PFSK-1 (cell line): Measurements from ENCODE around the gene HOXA2.

ENCODE experiments used
- FOXP2 ChIP-seq: optimal IDR thresholded peaks from 2 replicates; pipeline ENCODE3; 2011; ENCODE audit warnings: borderline replicate concordance, control low read depth, inconsistent platforms; ENCODE audit not compliant: insufficient read depth; ENCODE audit errors: extremely low read length, extremely low read depth
- POLR2AphosphoS5 ChIP-seq: IDR thresholded peaks from 2 replicates; pipeline ENCODE4 v1.6.1; 2012; ENCODE audit warnings: low read depth, mild to moderate bottlenecking, control low read depth, low read length, moderate library complexity
- SIN3A ChIP-seq: IDR thresholded peaks from 2 replicates; pipeline ENCODE4 v1.6.1; 2012; ENCODE audit warnings: mild to moderate bottlenecking, low read length, moderate library complexity, borderline replicate concordance; ENCODE audit not compliant: insufficient read depth
- TAF1 ChIP-seq: IDR thresholded peaks from 2 replicates; pipeline ENCODE4 v1.6.1; 2012; ENCODE audit warnings: low read length, control low read depth, borderline replicate concordance; ENCODE audit not compliant: insufficient read depth
- TF ChIP-seq, protein P1 (sequence below), 2 experiments: IDR thresholded peaks; 2 replicates each; pipeline versions ENCODE4 v1.6.1 to v1.8.0; 2011 to 2012; ENCODE audit warnings: low read depth in 2 of 2, low read length in 2 of 2, control low read depth in 1 of 2, inconsistent platforms in 1 of 2, mild to moderate bottlenecking in 1 of 2, moderate library complexity in 1 of 2; ENCODE audit not compliant: insufficient read depth in 1 of 2

Gene HOXA2

DNA sequence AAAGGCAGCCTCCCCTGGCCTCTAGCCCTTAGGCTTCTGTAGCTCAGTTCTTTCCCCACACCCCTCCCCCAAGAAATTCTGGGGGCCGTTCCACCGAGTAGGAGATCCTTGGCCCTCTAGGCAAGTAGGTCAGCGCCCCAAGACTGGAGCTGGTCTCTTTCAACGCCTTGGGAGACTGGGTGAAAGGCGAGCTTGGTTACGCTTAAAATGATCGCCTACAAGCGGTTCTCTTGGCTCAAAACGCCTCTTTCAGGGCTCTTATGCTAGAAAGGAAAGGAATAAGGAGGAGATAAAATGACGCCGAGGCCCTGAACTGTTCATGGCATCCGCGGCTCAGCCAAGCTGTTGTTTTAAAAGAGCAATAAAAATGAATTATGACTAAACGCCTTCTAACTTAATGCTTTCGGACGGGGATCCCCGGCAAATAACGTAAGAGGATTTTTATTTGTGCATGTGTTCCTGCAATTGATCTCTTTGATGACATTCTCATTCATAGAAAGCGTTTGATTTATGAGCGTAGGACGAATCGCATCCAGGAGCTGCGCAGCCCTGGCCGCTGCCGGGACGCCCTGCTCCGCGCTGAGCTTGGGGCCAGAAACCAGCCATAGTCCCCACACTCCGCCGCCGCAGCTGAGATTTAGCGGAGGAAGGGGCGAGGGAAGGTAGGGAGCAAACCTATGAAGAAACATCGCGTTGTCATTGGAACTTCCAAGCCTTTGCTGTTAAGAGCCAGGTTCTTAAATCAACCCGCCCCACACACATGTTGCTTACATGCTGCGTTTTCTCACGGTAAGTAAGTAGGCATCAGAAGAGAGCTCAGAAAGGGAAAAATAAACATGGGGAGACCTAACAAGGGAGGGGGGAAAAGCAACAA is 3.7 kb downstream of the HOXA2 start:
- TF ChIP-seq, protein P1, sequence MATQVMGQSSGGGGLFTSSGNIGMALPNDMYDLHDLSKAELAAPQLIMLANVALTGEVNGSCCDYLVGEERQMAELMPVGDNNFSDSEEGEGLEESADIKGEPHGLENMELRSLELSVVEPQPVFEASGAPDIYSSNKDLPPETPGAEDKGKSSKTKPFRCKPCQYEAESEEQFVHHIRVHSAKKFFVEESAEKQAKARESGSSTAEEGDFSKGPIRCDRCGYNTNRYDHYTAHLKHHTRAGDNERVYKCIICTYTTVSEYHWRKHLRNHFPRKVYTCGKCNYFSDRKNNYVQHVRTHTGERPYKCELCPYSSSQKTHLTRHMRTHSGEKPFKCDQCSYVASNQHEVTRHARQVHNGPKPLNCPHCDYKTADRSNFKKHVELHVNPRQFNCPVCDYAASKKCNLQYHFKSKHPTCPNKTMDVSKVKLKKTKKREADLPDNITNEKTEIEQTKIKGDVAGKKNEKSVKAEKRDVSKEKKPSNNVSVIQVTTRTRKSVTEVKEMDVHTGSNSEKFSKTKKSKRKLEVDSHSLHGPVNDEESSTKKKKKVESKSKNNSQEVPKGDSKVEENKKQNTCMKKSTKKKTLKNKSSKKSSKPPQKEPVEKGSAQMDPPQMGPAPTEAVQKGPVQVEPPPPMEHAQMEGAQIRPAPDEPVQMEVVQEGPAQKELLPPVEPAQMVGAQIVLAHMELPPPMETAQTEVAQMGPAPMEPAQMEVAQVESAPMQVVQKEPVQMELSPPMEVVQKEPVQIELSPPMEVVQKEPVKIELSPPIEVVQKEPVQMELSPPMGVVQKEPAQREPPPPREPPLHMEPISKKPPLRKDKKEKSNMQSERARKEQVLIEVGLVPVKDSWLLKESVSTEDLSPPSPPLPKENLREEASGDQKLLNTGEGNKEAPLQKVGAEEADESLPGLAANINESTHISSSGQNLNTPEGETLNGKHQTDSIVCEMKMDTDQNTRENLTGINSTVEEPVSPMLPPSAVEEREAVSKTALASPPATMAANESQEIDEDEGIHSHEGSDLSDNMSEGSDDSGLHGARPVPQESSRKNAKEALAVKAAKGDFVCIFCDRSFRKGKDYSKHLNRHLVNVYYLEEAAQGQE (IDR thresholded peaks at IDR 0.05; ENCODE audit: insufficient read depth in 1 of 2, low read depth in 2 of 2, low read length in 2 of 2): no peak
- TF ChIP-seq TAF1 (no peak), SIN3A (no peak), FOXP2 (no peak), POLR2AphosphoS5 (no peak)

DNA sequence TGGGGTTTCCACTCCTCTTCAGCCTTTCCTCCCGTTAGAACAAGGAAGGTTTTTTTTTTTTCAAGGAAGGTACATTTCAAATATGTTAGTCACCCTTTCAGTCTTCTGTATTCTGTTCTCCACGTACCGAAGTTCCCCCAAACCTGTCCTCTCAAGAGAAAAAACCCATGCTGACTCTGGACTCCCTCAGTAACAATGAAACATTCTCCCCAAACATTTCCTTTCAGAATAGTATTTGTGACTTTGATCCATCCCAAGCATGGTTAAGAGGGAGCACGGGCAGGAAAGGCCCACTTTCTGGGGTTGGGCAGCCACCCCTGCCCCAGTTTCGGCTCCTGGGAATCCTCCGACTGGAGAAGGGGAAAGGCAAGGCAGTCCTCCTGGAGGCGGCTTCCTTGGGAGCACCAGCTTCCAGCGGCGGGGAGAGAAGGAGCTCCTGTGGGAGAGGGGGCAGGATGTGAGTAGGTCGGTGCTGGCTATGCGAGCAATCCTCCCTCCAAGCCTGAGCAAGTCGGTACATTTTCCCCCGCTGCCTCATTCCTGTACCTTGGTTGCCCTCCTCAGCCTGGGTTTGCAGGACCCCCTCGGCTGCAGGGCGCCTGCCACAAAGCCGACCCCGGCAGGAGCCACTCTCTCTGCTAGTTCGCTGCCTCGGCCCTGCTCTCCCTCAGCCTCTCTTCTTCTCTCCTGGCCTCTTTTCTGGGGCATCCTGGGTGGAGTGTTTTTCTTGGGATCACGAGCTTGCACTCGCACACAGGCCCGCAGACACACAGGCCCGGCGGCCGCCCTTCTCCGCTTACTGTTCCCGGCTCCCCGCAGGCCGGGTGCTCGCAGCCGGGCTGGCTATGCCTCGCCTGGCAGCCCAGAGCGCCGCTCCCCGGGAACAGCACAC is 4.6 kb downstream of the HOXA2 start:
- TF ChIP-seq SIN3A (no peak), TAF1 (no peak), FOXP2 (no peak)
- TF ChIP-seq, protein P1 (IDR thresholded peaks at IDR 0.05; ENCODE audit: insufficient read depth in 1 of 2, low read depth in 2 of 2, low read length in 2 of 2): no peak

DNA sequence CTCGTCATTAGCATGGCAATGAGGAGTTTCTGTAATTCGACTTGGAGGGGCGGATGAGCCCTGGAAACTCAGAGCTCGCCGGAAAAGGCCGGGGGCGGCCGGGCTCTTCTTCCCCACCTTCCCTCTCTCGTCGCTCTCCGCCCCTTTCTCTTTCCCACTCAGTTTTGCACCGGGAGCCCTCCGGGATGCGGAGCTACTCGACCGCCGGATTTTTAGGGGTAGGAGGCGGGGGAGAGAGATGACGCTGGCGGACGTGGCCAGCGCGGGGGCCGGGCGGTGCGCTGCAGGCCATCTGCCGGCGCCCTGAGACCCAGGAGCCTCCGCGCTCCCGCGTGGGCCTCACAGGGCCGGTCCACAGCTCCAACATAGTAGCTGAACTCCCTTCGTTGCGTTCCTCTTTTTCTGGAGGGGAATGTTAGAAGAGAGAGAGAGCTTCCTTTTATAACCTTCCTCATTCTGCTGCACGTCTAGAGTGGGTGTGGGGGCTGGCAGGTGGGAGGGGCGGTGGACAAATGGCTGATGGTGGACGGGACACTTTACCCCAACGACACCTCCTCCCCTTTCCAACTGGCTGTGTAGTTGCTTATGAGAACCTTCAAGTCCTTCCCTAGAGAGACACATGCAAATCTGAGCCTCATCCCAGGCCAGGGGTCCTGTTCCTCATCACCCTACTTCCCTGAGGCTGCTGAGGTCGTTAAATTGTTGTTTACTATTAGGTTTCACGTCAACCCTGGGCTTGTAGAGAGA is 5.5 kb downstream of the HOXA2 start:
- TF ChIP-seq FOXP2 (no peak), SIN3A (no peak), TAF1 (no peak), POLR2AphosphoS5 (no peak)
- TF ChIP-seq, protein P1 (IDR thresholded peaks at IDR 0.05; ENCODE audit: insufficient read depth in 1 of 2, low read depth in 2 of 2, low read length in 2 of 2): no peak

DNA sequence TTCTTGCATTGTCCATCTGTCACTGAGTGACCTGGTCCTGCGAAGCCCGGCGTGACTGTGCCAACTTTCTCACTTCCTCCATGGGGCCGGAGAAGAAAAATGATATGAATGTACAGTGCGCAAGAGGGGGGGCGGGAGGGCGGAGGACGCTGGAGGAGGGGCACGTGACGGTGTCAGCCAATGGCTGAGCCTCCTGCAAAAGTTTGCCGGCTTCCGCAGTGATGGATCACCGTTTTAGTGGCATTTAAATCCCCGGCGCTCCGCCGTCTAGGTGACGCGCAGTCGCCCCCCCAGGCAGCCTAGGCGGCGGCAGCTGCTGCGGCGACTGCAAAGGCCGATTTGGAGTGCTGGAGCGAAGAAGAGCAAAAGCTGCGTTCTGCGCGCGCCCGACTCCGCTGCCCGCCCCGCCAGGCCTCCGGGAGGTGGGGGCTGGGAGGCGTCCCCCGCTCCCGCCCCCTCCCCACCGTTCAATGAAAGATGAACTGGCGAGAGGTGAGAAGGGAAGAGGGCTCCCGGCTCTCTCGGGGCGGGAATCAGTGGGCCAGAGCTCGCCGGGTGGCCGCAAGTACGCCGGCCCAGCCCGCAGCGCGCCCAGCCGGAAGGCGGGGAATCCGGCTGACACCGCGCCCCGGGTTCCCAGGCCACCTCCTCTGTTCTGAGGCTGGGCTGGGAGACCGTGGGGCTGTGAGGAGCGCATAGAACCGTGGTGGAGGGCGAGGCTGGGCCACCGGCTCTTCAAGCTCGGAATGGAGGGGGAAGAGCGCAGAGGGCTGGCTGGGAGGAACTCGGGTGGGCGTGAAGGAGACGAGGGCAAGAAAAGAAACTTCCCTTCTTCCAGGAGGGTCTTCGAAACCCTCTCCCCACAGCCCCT is 6.4 kb downstream of the HOXA2 start, which contains the start of gene HOXA1:
Gene HOXA1, minus strand, starts transcription at position 104 of the 871 bp plus-strand sequence. Its CDS starts 88 bp downstream, at position 16.
- TF ChIP-seq, protein P1 (IDR thresholded peaks at IDR 0.05; ENCODE audit: insufficient read depth in 1 of 2, low read depth in 2 of 2, low read length in 2 of 2): no peak
- TF ChIP-seq SIN3A (no peak), POLR2AphosphoS5 (no peak), FOXP2 (no peak), TAF1 (no peak)
